Measurements from ENCODE around the gene TMEM63B.

TMEM63B gene

DNA sequence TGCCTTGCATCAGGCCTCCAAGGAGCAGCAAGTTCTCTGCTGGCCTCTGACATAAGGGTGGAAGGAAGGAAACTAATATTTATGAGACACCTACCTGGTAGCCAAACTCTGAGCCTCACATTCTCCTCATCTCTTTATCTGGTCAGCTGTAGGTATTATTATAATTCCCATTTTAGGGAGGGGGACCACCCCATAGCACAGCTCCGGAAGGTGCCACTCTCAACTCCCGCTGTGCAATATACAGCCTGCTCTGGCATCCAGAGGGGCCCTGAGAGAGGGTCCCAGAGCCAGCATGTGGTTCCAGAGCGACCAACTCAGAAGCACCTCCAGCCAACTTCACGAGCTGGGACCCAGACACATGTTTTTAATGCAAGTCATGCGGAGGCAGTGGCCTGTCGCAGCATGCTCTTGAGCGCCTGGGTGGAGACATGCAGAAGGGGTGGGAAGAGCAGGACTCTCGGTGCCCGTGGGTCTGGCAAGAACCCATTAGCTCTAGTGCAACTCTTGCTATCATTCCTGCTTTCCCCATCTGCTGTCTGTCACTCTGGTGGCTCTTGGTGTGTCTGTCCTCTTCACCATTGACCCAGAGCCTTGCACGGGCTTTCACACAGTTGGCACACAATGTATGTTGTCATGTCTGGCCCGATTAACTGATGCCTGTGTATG is 74.4 kb downstream of the TMEM63B start:
- in situ Hi-C loops (cut with HindIII; ENCODE audit: low pct_ligation_motif_present, low pct_unique_long_range_greater_than_20kb, low sequenced_read_pairs) = no loop called here
- DNase-seq = no peak

DNA sequence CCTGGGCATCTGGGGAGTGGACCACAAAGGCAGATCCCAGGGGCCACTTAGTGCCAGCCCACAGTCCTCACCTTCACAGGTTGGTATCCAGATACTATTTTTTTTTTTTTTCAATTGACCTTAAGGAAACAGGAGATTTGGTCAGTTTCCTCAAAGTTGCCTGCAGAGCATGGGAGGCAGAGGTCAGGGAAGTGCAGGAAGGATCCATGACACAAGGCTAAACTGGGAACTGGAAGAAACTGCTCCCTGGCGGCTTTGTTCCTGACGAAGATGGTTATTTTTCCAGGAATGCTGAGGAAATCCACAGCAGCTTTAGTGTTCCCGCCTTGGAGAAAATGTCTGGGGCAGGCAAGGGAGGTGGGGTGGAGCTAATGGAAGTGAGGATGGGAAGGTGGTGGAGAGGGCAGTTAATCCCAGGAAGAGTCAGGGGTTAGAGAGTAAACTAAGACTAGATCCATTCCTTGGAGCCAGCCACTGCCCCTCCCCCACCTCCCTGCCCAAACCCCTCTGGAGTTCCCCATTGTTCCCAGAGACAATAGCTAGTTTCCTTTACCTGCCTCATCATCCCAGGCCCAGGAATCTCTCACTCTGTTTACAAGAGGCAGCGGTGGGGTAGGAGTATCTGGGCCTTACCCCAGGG is 75.1 kb downstream of the TMEM63B start:
- DNase-seq = no peak
- in situ Hi-C loops (cut with HindIII; ENCODE audit: low pct_ligation_motif_present, low pct_unique_long_range_greater_than_20kb, low sequenced_read_pairs) = no loop called here

DNA sequence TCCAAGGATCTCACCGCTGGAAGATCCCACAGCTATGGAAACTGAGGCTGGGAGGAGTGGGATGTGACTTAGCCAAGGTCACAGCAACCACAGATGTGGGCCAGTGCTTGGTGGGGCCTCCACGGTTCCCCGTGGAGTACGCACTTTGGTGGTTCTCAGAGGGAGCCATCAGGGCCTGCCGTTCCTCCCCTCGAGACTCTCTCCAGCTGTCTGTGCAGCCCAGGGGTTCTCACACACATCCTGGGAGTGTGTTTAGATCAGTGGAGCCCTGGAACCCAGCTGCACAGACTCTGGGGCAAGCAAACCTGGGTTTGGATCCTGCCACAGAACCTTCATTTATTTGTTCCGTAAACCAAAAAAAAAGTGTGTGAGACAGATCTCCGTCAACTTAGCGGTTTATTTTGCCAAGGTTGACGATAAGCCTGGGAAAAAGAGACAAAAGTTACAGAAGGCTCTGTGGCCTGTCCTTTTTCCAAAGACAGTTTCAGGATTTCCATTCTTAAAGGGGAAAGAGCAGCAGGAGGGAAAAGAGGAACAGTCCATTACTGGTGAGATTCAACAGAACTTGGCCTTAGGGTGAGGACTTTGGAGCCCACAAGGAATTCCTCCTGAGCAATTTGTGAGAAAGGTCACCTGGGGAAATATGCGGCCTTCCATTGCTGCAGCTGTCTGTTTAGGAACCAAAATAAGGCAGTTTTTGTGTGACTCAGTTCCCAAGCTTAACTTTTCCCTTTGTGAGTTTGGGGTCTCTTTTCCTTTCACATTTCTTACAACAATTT is 75.8 kb downstream of the TMEM63B start:
- in situ Hi-C loops (cut with HindIII; ENCODE audit: low pct_ligation_motif_present, low pct_unique_long_range_greater_than_20kb, low sequenced_read_pairs) = no loop called here
- DNase-seq = no peak

DNA sequence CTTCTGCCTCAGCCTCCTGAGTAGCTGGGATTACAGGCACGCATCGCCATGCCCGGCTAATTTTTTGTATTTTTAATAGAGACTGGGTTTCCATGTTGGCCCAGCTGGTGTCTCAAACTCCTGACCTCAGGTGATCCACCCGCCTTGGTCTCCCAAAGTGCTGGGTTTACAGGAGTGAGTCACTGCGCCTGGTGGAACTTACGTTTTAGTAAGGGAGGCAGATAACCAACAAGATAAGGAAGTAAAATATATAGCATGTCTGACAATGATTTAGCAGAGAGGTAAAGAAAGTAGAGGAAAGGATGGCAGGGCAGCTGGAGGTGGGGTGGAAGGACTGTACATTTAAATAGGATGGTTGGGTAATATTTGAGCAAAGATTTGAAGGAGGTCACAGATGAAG is 76.6 kb downstream of the TMEM63B start:
- in situ Hi-C loops (cut with HindIII; ENCODE audit: low pct_ligation_motif_present, low pct_unique_long_range_greater_than_20kb, low sequenced_read_pairs) = no loop called here
- DNase-seq = no peak
